DND-41 (cell line): Measurements from ENCODE around the gene DCAF11.

Source experiments
- ATAC-seq: fragments of 200-7000 bp; cut with Tn5 transposase; 3 replicates; pipeline ENCODE4 v1.9.1; 2021; ENCODE audit warnings: low read depth; ENCODE audit not compliant: insufficient read depth
- DNase-seq: peaks from one replicate; pipeline ENCODE4 v3.0.0-alpha.2; 2020
- H2AFZ ChIP-seq: 2 replicates; pipeline ENCODE4 v1.6.0; 2012; ENCODE audit warnings: low read depth, low read length
- H3K27ac ChIP-seq: 2 replicates; pipeline ENCODE4 v1.5.1; 2012; ENCODE audit warnings: low read length, inconsistent platforms
- H3K27me3 ChIP-seq: fragments of 200-600 bp; sonication (generic); 2 replicates; pipeline ENCODE4 v1.6.0; 2012; ENCODE audit warnings: low read length, mild to moderate bottlenecking, inconsistent platforms; ENCODE audit not compliant: insufficient read depth, poor library complexity
- H3K36me3 ChIP-seq: 2 replicates; pipeline ENCODE4 v1.5.1; 2012; ENCODE audit warnings: low read length, inconsistent platforms; ENCODE audit not compliant: insufficient read depth
- H3K4me1 ChIP-seq: 2 replicates; pipeline ENCODE4 v1.5.1; 2012; ENCODE audit warnings: mild to moderate bottlenecking, low read length; ENCODE audit not compliant: insufficient read depth
- H3K4me2 ChIP-seq: 2 replicates; pipeline ENCODE4 v1.6.0; 2012; ENCODE audit warnings: mild to moderate bottlenecking, moderate library complexity, low read length, inconsistent platforms; ENCODE audit not compliant: insufficient read depth
- H3K4me3 ChIP-seq, 2 experiments: fragments of 200-600 bp in 1 of 2; shearing (Covaris generic) in 1 of 2; 2 replicates each; pipeline ENCODE4 v1.5.1; 2012 to 2016; ENCODE audit warnings: inconsistent platforms in 2 of 2, low read length in 2 of 2, mild to moderate bottlenecking in 2 of 2, low read depth in 1 of 2, moderate library complexity in 1 of 2
- H3K79me2 ChIP-seq: 2 replicates; pipeline ENCODE4 v1.6.0; 2012; ENCODE audit warnings: low read length, inconsistent platforms; ENCODE audit not compliant: insufficient read depth
- H3K9ac ChIP-seq: 2 replicates; pipeline ENCODE4 v1.6.0; 2012; ENCODE audit warnings: low read depth, mild to moderate bottlenecking, inconsistent platforms, low read length, moderate library complexity
- H3K9me3 ChIP-seq: 2 replicates; pipeline ENCODE4 v1.5.1; 2012; ENCODE audit warnings: low read length, moderate library complexity, mild to moderate bottlenecking, inconsistent platforms; ENCODE audit not compliant: insufficient read depth, severe bottlenecking
- H4K20me1 ChIP-seq: 2 replicates; pipeline ENCODE4 v1.6.0; 2012; ENCODE audit warnings: low read length; ENCODE audit not compliant: insufficient read depth
- CTCF ChIP-seq: IDR thresholded peaks from 2 replicates; pipeline ENCODE4 v1.5.1; 2012; ENCODE audit warnings: borderline replicate concordance, low read length, moderate library complexity, mild to moderate bottlenecking; ENCODE audit not compliant: poor library complexity, severe bottlenecking; ENCODE audit errors: extremely low read depth
- EZH2 ChIP-seq: IDR thresholded peaks from 3 replicates; pipeline ENCODE4 v1.6.1; 2012; ENCODE audit warnings: borderline replicate concordance, low read depth, mild to moderate bottlenecking, moderate library complexity, low read length, inconsistent platforms; ENCODE audit not compliant: severe bottlenecking

Gene DCAF11

GRCh38 chr14:24136684-24137528 lies 22.3 kb downstream of the DCAF11 start:
- H2AFZ ChIP-seq: peak overlapping the region; percentile 92; the same call in 1 of the 2 replicates
- peaks cover 32% of the 10 kb centered on the region; the same call in 1 of the 2 replicates for H4K20me1 ChIP-seq
- H3K4me1 ChIP-seq: peaks cover 50% of the 10 kb centered on the region
- peak overlapping the region; percentile 74 for H3K4me2 ChIP-seq
- TF ChIP-seq EZH2 (no peak), CTCF (no peak)
- peak overlapping the region; percentile 93 for H3K27ac ChIP-seq
- no peak for DNase-seq
- peaks cover 53% of the 10 kb centered on the region for H3K79me2 ChIP-seq
- peaks cover 36% of the 10 kb centered on the region for H3K36me3 ChIP-seq
- peak overlapping the region; percentile 100 for H3K9ac ChIP-seq
- H3K9me3 ChIP-seq: no peaks in the 10 kb centered on the region
- H3K4me3 ChIP-seq: peak overlapping the region; percentile 95 to 98
- no peak for ATAC-seq
- H3K27me3 ChIP-seq: no peaks in the 10 kb centered on the region

- Histone ChIP-seq H2AFZ (no peak overlapping the region), H3K4me3 (peak overlapping the region in 1 of 2 experiments; percentile 95; a peak in 2 of 4 replicates), H4K20me1 (peaks cover 32% of the 10 kb centered on the region; the same call in 1 of the 2 replicates), H3K9ac (peak overlapping the region; percentile 100; the same call in 1 of the 2 replicates), H3K4me1 (peaks cover 59% of the 10 kb centered on the region), H3K79me2 (peaks cover 53% of the 10 kb centered on the region), H3K27ac (peak overlapping the region; percentile 93), H3K27me3 (no peaks in the 10 kb centered on the region), H3K4me2 (peak overlapping the region; percentile 74), H3K36me3 (peaks cover 37% of the 10 kb centered on the region), H3K9me3 (no peaks in the 10 kb centered on the region)
- DNase-seq (no peak), ATAC-seq (no peak)
- TF ChIP-seq EZH2 (no peak), CTCF (no peak)
These were observed 23.2 kb downstream of the DCAF11 start for GRCh38 chr14:24137529-24138395.

- Histone ChIP-seq H2AFZ (no peak overlapping the region), H3K79me2 (peaks cover 54% of the 10 kb centered on the region), H3K27me3 (no peaks in the 10 kb centered on the region), H3K4me2 (peak overlapping the region; percentile 74; the same call in 1 of the 2 replicates), H3K27ac (no peak overlapping the region), H3K4me3 (peak overlapping the region in 1 of 2 experiments; percentile 95; a peak in 2 of 4 replicates), H4K20me1 (peaks cover 32% of the 10 kb centered on the region; the same call in 1 of the 2 replicates), H3K9me3 (no peaks in the 10 kb centered on the region), H3K4me1 (peaks cover 67% of the 10 kb centered on the region), H3K36me3 (peaks cover 44% of the 10 kb centered on the region), H3K9ac (peak overlapping the region; percentile 10; the same call in 1 of the 2 replicates)
- ATAC-seq (no peak), DNase-seq (no peak)
- TF ChIP-seq EZH2: no peak
- TF ChIP-seq CTCF: no peak
These were observed 24.1 kb downstream of the DCAF11 start for GRCh38 chr14:24138396-24139271.
